ENCODE data around the gene FAM107B.

DNA sequence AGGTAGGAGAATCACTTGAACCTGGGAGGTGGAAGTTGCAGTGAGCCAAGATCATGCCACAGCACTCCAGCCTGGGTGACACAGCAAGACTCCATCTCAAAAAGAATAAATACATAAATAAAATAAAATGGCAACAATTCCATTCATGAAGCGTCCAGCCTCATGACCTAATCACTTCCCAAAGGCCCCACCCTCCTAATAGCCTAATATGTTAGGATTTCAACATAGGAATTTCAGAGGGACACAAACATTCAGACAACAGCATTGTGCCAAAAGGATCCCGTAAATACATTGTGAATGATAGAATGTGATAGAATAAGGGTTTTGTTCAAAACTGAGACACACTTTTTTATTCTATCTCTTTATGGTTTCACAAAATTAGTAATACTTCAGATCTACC, 90.3 kb downstream of the FAM107B start:
- TF ChIP-seq, protein P1, sequence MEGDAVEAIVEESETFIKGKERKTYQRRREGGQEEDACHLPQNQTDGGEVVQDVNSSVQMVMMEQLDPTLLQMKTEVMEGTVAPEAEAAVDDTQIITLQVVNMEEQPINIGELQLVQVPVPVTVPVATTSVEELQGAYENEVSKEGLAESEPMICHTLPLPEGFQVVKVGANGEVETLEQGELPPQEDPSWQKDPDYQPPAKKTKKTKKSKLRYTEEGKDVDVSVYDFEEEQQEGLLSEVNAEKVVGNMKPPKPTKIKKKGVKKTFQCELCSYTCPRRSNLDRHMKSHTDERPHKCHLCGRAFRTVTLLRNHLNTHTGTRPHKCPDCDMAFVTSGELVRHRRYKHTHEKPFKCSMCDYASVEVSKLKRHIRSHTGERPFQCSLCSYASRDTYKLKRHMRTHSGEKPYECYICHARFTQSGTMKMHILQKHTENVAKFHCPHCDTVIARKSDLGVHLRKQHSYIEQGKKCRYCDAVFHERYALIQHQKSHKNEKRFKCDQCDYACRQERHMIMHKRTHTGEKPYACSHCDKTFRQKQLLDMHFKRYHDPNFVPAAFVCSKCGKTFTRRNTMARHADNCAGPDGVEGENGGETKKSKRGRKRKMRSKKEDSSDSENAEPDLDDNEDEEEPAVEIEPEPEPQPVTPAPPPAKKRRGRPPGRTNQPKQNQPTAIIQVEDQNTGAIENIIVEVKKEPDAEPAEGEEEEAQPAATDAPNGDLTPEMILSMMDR (IDR thresholded peaks at IDR 0.05), result no peak
- no peak for TF ChIP-seq POLR2A (IDR thresholded peaks at IDR 0.05)

All from heart left ventricle (tissue), 13 donors.